Measurements from ENCODE around the gene CST7.

Gene CST7

GRCh38 chr20:24957326-24958016 lies 8.4 kb downstream of the CST7 start:
- peak overlapping the region; percentile 36; the same call in 1 of the 2 replicates for H3K27ac ChIP-seq
- no peak overlapping the region for H3K4me3 ChIP-seq
- H3K36me3 ChIP-seq: peaks cover 63% of the 10 kb centered on the region
- H3K27me3 ChIP-seq: no peaks in the 10 kb centered on the region
- H3K9ac ChIP-seq: no peak overlapping the region
- H3K4me2 ChIP-seq: no peak overlapping the region
- H4K20me1 ChIP-seq: peaks cover 5% of the 10 kb centered on the region; the same call in 1 of the 2 replicates
- no peak for TF ChIP-seq Cebpa-rat (IDR thresholded peaks at IDR 0.05)
- H3K4me1 ChIP-seq: peaks cover 42% of the 10 kb centered on the region
- no peaks in the 10 kb centered on the region for H3K9me3 ChIP-seq

- Histone ChIP-seq H3K27me3 (no peaks in the 10 kb centered on the region), H3K4me3 (no peak overlapping the region), H3K4me2 (no peak overlapping the region), H3K9ac (no peak overlapping the region), H3K4me1 (peaks cover 29% of the 10 kb centered on the region), H4K20me1 (peaks cover 5% of the 10 kb centered on the region; the same call in 1 of the 2 replicates), H3K27ac (peak overlapping the region; percentile 36; the same call in 1 of the 2 replicates), H3K9me3 (no peaks in the 10 kb centered on the region), H3K36me3 (peaks cover 76% of the 10 kb centered on the region)
- TF ChIP-seq Cebpa-rat (IDR thresholded peaks at IDR 0.05): no peak
Measured at GRCh38 chr20:24958506-24959385, 9.7 kb downstream of the CST7 start.

- Histone ChIP-seq H3K27me3 (no peaks in the 10 kb centered on the region), H3K4me1 (peaks cover 19% of the 10 kb centered on the region), H3K36me3 (peaks cover 86% of the 10 kb centered on the region), H3K27ac (0 out of 2 replicates have a peak overlapping the region, but pooled peaks have one; percentile 9), H3K4me3 (no peak overlapping the region), H4K20me1 (peaks cover 7% of the 10 kb centered on the region; the same call in 1 of the 2 replicates), H3K4me2 (no peak overlapping the region), H3K9ac (no peak overlapping the region), H3K9me3 (no peaks in the 10 kb centered on the region)
- TF ChIP-seq Cebpa-rat (IDR thresholded peaks at IDR 0.05): no peak
Measured at GRCh38 chr20:24959591-24960301, 10.7 kb downstream of the CST7 start.

GRCh38 chr20:24960302-24960801 lies 11.3 kb downstream of the CST7 start:
- Histone ChIP-seq H3K36me3 (peaks cover 92% of the 10 kb centered on the region), H3K4me2 (no peak overlapping the region), H3K27ac (0 out of 2 replicates have a peak overlapping the region, but pooled peaks have one; percentile 9), H4K20me1 (peaks cover 10% of the 10 kb centered on the region; the same call in 1 of the 2 replicates), H3K4me3 (no peak overlapping the region), H3K27me3 (no peaks in the 10 kb centered on the region), H3K4me1 (peaks cover 13% of the 10 kb centered on the region), H3K9ac (no peak overlapping the region), H3K9me3 (no peaks in the 10 kb centered on the region)
- no peak for TF ChIP-seq Cebpa-rat (IDR thresholded peaks at IDR 0.05)

- no peaks in the 10 kb centered on the region for H3K9me3 ChIP-seq
- H3K27ac ChIP-seq: 0 out of 2 replicates have a peak overlapping the region, but pooled peaks have one; percentile 9
- no peak overlapping the region for H3K4me2 ChIP-seq
- peaks cover 8% of the 10 kb centered on the region for H3K4me1 ChIP-seq
- no peak for TF ChIP-seq Cebpa-rat (IDR thresholded peaks at IDR 0.05)
- no peak overlapping the region for H3K4me3 ChIP-seq
- peaks cover 10% of the 10 kb centered on the region; the same call in 1 of the 2 replicates for H4K20me1 ChIP-seq
- no peak overlapping the region for H3K9ac ChIP-seq
- H3K27me3 ChIP-seq: no peaks in the 10 kb centered on the region
- peaks cover 96% of the 10 kb centered on the region for H3K36me3 ChIP-seq
Measured at GRCh38 chr20:24960861-24961260, 11.8 kb downstream of the CST7 start.

- H3K36me3 ChIP-seq: peaks cover 96% of the 10 kb centered on the region
- no peaks in the 10 kb centered on the region for H3K9me3 ChIP-seq
Measured at GRCh38 chr20:24961384-24962181, 12.5 kb downstream of the CST7 start.

GRCh38 chr20:24962182-24962492 lies 13.1 kb downstream of the CST7 start:
- H3K36me3 ChIP-seq: peaks cover 98% of the 10 kb centered on the region
- no peak overlapping the region for H3K4me2 ChIP-seq

More at GRCh38 chr20:24961384-24962181, 12.5 kb downstream of the CST7 start:
- no peak overlapping the region for H3K9ac ChIP-seq
- H3K4me2 ChIP-seq: no peak overlapping the region
- no peak for TF ChIP-seq Cebpa-rat (IDR thresholded peaks at IDR 0.05)
- H3K4me3 ChIP-seq: no peak overlapping the region
- no peaks in the 10 kb centered on the region for H3K27me3 ChIP-seq
- no peak overlapping the region for H3K27ac ChIP-seq
- peaks cover under 1% of the 10 kb centered on the region for H3K4me1 ChIP-seq
- H4K20me1 ChIP-seq: peaks cover 10% of the 10 kb centered on the region; the same call in 1 of the 2 replicates

GRCh38 chr20:24962510-24962909 lies 13.4 kb downstream of the CST7 start:
- H3K27me3 ChIP-seq: no peaks in the 10 kb centered on the region
- H3K4me1 ChIP-seq: no peaks in the 10 kb centered on the region
- no peak overlapping the region for H3K4me2 ChIP-seq
- no peaks in the 10 kb centered on the region for H3K9me3 ChIP-seq
- peaks cover 98% of the 10 kb centered on the region for H3K36me3 ChIP-seq
- peaks cover 7% of the 10 kb centered on the region; the same call in 1 of the 2 replicates for H4K20me1 ChIP-seq
- TF ChIP-seq Cebpa-rat (IDR thresholded peaks at IDR 0.05): no peak
- H3K27ac ChIP-seq: no peak overlapping the region
- H3K9ac ChIP-seq: no peak overlapping the region
- H3K4me3 ChIP-seq: no peak overlapping the region

More at GRCh38 chr20:24962182-24962492, 13.1 kb downstream of the CST7 start:
- no peaks in the 10 kb centered on the region for H3K4me1 ChIP-seq
- no peak for TF ChIP-seq Cebpa-rat (IDR thresholded peaks at IDR 0.05)
- H4K20me1 ChIP-seq: peaks cover 10% of the 10 kb centered on the region; the same call in 1 of the 2 replicates
- H3K9me3 ChIP-seq: no peaks in the 10 kb centered on the region
- no peaks in the 10 kb centered on the region for H3K27me3 ChIP-seq
- H3K9ac ChIP-seq: no peak overlapping the region
- H3K4me3 ChIP-seq: no peak overlapping the region
- H3K27ac ChIP-seq: no peak overlapping the region

Measured in BLaER1 (cell line).